ENCODE results near the gene ICAM1. TPM values are rescaled to one million over a fixed set of nuclear protein-coding genes. Genes with fewer than 3 reads are reported as not detected.

The ICAM1 gene
- total RNA-seq, 1 experiment from 2014 or later = 2.3 TPM

DNA sequence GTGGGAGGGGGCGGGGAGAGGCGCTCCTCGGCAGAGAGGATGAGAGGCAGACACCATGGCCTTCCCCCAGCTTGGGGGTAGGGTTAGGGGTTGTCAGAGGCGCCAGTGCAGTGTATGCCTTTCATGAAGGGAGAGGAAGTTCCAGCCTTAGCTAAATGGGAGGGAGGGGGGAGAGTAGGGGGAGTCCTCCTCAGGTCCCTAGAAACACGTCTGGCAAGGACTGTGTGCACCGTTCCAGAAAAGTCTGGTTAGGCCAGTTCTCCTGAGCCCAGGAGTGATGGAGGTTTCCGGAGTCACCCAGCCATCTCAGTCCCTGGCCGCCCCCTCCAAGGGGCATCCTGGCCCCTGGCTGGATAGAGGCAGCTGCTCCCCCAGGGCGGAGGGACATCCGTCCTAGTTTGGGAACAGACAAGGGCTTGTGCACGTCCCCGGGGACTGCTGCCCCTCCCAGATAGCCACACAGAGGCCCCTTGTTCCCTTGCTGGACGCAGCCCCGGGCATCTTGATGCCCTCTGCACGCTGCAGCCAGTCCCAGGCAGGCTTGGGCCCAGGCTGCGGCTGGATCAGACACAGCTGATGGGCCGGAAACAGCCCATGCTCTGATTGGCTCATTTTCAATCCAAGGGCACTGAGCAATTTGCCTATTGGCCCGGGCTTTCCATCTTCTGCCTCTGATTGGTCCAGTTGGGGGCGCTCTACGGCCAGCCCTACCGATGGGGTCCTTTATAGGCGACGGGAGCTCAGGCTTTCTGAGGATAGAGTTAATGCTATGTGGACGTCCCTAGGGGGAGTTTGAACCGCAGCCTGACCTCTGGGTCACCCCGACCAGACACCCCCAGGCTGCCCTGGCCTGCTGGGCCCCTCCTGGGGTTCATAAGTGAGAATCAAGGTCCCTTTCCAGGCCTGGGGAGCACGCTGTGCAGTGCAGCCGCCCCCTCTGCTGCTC, 43.6 kb upstream of the ICAM1 start:
- Histone ChIP-seq H4K5ac (ENCODE audit: insufficient read length, low read depth, low read length) (no peak overlapping the region), H3K4me2 (ENCODE audit: insufficient read depth, insufficient read length, low read length) (no peak overlapping the region), H3K56ac (ENCODE audit: insufficient read length, low read depth, low read length) (no peak overlapping the region), H3K14ac (ENCODE audit: insufficient read depth, low read length) (no peak overlapping the region), H2BK5ac (ENCODE audit: insufficient read length, low read length) (no peak overlapping the region), H3K79me1 (ENCODE audit: insufficient read depth, low read depth, low read length, poor library complexity, severe bottlenecking) (no peaks in the 10 kb centered on the region), H3K27ac (ENCODE audit: insufficient read length, low read depth, low read length) (no peak overlapping the region), H4K20me1 (ENCODE audit: control insufficient read depth, insufficient read depth, insufficient read length) (no peaks in the 10 kb centered on the region), H4K8ac (replicated peaks; ENCODE audit: insufficient read length, low read depth, low read length) (no peak overlapping the region), H2BK20ac (ENCODE audit: low read depth, low read length, poor library complexity, severe bottlenecking) (no peak overlapping the region), H3T11ph (ENCODE audit: low read length) (no peak overlapping the region), H4K91ac (ENCODE audit: insufficient read length, low read depth, low read length) (no peak overlapping the region), H2AFZ (ENCODE audit: low read length) (no peak overlapping the region), H3K4me1 (ENCODE audit: insufficient read depth, low read length) (no peaks in the 10 kb centered on the region), H2BK12ac (ENCODE audit: insufficient read length, low read depth, low read length) (no peak overlapping the region), H3K9me3 (ENCODE audit: control insufficient read depth, low read depth, low read length) (no peaks in the 10 kb centered on the region), H2BK120ac (ENCODE audit: low read depth, low read length, poor library complexity, severe bottlenecking) (no peak overlapping the region), H3K79me2 (ENCODE audit: insufficient read depth, low read length) (no peaks in the 10 kb centered on the region), H3K27me3 (ENCODE audit: insufficient read depth, low read length) (no peaks in the 10 kb centered on the region), H2AK5ac (ENCODE audit: insufficient read length, low read length) (no peak overlapping the region), H3K4ac (ENCODE audit: low read depth, low read length) (no peak overlapping the region), H3K18ac (ENCODE audit: insufficient read length, low read depth, low read length) (no peak overlapping the region), H3K23me2 (ENCODE audit: insufficient read length, low read depth, low read length, poor library complexity, severe bottlenecking) (peaks cover 13% of the 10 kb centered on the region), H3K23ac (ENCODE audit: insufficient read length, low read depth, low read length) (no peak overlapping the region), H3K9ac (ENCODE audit: extremely low read depth, insufficient read length, low read length) (no peak overlapping the region), H2BK15ac (ENCODE audit: low read depth, low read length) (no peak overlapping the region)
- peak; percentile 55 for DNase-seq
- no peaks in the 10 kb centered on the region for H3K9me3 Mint-ChIP-seq
- H3K36me3 Mint-ChIP-seq (ENCODE audit: insufficient read depth in 1 of 3, low read depth in 3 of 3) = peaks cover 3 to 13% (median 8%) of the 10 kb centered on the region in 3 experiments; a peak in 6 of 7 replicates
- H3K27me3 Mint-ChIP-seq (ENCODE audit: low read depth) = no peaks in the 10 kb centered on the region; the same call in none of the 2 replicates
- H3K4me3 Mint-ChIP-seq = no peak overlapping the region
- H3K4me1 Mint-ChIP-seq = peaks cover 8 to 16% of the 10 kb centered on the region in 2 experiments
- TF ChIP-seq, protein P1, sequence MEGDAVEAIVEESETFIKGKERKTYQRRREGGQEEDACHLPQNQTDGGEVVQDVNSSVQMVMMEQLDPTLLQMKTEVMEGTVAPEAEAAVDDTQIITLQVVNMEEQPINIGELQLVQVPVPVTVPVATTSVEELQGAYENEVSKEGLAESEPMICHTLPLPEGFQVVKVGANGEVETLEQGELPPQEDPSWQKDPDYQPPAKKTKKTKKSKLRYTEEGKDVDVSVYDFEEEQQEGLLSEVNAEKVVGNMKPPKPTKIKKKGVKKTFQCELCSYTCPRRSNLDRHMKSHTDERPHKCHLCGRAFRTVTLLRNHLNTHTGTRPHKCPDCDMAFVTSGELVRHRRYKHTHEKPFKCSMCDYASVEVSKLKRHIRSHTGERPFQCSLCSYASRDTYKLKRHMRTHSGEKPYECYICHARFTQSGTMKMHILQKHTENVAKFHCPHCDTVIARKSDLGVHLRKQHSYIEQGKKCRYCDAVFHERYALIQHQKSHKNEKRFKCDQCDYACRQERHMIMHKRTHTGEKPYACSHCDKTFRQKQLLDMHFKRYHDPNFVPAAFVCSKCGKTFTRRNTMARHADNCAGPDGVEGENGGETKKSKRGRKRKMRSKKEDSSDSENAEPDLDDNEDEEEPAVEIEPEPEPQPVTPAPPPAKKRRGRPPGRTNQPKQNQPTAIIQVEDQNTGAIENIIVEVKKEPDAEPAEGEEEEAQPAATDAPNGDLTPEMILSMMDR (conservative IDR thresholded peaks at IDR 0.05) = peak; percentile 41
- no CpG with 5 or more reads among the region's 28 CpGs for WGBS (ENCODE audit: extremely low coverage, insufficient read length, low lambda C conversion rate)
- no peak overlapping the region for H3K27ac Mint-ChIP-seq
